Measurements from ENCODE around the gene ERCC4. TPM values are rescaled to one million over a fixed set of nuclear protein-coding genes. Genes with fewer than 3 reads are reported as not detected.
A peak's percentile ranks its signal among the peaks of the same experiment; 100 is the strongest.

ERCC4 gene
- total RNA-seq, 1 experiment from 2014 or later: 6.2 TPM

- in situ Hi-C loops (cut with HindIII; ENCODE audit: low sequenced_read_pairs): no loop called here
- no peak for DNase-seq (ENCODE audit: low spot score)
Observed at GRCh38 chr16:13973321-13974023, 53.5 kb downstream of the ERCC4 start.

GRCh38 chr16:13977177-13977576, 57.2 kb downstream of the ERCC4 start:
- no peak for DNase-seq (ENCODE audit: low spot score)
- in situ Hi-C loops (cut with HindIII; ENCODE audit: low sequenced_read_pairs): no loop called here

GRCh38 chr16:13982451-13982850, 62.5 kb downstream of the ERCC4 start:
- in situ Hi-C loops (cut with HindIII; ENCODE audit: low sequenced_read_pairs): no loop called here
- no peak for DNase-seq (ENCODE audit: low spot score)

DNA sequence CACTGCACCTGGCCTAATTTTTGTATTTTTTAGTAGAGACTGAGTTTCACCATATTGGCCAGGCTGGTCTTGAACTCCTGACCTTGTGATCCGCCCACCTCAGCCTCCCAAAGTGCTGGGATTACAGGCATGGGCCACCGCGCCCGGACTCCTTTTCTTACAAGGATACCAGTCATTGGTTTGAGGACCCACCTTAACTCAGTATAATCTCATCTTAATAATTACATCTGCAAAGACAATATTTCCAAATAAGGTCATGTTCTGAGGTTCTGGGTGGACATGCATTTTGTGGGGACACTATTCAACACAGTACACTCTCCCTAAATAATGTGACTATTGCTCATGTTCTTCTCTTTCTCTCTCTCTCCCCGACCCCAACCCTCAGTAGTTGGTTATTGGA, 63.7 kb downstream of the ERCC4 start:
- in situ Hi-C loops (cut with HindIII; ENCODE audit: low sequenced_read_pairs): no loop called here
- DNase-seq (ENCODE audit: low spot score): no peak

DNA sequence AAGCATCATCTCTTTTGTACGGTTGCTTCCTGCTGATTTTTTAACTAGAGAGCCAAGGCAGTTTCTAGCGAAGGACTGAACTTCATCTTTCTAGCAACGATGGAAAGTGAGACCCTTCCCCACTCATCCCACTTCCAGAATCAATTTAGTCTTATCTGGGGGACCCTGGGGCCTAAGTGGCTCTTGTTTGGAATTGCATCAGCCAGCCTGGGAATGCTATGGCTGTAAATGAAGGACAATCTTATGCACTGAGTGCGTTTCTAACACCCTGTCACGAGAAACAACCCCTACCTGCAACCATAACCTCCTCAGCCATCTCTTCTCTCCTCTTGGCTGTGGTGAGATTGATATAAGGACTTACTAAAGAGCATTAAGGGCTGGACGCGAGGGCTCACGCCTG, 64.8 kb downstream of the ERCC4 start:
- no peak for DNase-seq (ENCODE audit: low spot score)
- in situ Hi-C loops (cut with HindIII; ENCODE audit: low sequenced_read_pairs): no loop called here

DNA sequence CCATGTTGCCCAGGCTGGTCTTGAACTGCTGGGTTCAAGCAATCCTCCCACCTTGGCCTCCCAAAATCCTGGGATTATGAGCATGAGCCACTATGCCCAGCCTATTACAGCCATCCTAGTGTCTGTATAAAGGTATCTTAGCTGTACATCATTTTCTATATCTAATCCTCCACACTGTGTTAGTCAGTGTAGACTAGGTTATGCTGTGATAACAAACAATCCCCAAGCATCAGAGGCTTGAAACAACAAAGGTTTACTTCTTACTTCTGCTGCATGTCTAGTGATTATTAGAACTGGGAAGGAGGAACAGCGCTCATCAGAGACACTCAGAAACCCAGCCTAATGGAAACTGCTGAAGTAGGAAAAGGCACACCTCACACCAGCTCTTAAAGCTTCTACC, 68.1 kb downstream of the ERCC4 start:
- in situ Hi-C loops (cut with HindIII; ENCODE audit: low sequenced_read_pairs): no loop called here
- DNase-seq (ENCODE audit: low spot score): no peak

- no peak for DNase-seq (ENCODE audit: low spot score)
- in situ Hi-C loops (cut with HindIII; ENCODE audit: low sequenced_read_pairs): no loop called here
Observed at GRCh38 chr16:13992322-13992721, 72.4 kb downstream of the ERCC4 start.

DNA sequence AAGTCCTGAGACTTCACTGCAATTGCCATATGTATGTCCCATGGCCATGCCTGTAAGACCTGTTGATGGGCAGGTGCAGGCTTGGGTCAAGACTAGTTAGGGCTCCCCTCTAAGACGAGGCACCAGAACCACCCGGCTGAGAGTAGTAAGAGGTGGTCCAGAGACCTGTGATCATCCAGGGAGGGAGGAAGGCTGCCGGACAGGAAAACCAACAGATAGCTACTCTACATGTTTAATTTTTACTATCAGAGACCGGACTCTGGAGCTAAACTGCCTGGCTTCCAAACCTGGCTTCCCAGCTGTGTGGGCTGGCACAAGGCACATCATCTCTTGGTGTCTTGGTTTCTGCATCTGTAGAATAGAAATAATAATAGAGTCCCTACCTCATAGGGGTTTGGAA, 73.0 kb downstream of the ERCC4 start:
- no peak for DNase-seq (ENCODE audit: low spot score)
- in situ Hi-C loops (cut with HindIII; ENCODE audit: low sequenced_read_pairs): no loop called here

DNA sequence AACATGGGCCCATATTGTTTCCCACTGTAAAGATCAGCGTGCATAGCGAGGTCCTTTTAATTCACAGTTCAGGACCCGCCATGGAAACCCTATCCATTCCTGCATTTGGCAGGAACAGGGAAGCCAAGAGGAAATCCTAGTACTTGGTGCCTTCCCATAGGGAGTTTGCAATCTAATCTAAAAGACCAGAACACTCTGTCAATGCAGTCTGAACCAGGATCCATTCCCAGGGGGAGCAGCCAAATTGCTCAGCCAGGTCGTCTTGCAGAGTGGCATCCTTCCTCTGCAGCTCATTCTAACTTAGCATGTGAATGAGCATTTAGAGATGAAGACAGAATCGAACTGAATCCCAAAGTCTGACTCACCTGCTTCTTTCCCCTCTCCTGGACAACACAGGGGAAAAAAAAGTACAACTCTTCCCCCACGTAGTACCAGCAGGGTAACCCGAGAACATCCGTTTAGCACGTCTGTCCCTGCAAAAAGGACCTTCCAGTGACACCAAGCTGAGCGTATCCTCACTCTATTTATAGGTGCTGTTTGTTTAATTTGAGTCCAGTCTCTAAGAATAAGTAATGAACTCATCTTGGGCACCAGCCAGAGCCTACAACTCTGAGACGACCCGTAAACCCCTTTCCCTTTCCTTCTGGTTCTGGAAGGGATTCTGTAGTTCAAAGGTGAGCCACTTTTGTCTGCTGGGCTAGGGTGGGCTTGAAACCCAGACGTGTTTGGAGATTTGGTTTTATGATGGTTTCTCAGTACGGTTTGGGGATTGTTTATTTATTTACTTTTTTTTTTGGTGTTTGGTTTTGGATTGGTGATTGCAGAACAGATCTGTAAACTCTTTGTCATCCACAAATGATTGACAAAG, 74.5 kb downstream of the ERCC4 start:
- DNase-seq (ENCODE audit: low spot score): no peak
- in situ Hi-C loops (cut with HindIII; ENCODE audit: low sequenced_read_pairs): no loop called here

DNA sequence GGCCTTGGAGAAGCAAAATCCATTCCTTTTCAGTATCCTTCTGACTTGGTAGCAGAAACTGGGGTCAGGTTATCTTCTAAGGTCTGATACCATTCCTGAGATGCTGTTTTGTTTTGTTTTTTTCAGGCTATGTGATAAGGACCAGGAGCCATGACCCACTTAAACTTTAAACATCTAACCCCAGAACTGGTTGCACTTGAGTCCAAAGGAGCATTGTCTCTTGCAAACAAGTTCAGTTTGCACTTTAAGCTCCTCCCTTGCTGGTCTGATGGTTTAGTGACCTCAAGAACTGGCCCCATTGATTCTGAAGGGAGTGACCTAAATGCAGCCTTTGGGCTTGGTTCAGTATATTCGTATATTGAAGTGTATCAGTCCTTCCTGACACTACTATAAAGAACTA, 75.2 kb downstream of the ERCC4 start:
- in situ Hi-C loops (cut with HindIII; ENCODE audit: low sequenced_read_pairs): no loop called here
- DNase-seq (ENCODE audit: low spot score): no peak

DNA sequence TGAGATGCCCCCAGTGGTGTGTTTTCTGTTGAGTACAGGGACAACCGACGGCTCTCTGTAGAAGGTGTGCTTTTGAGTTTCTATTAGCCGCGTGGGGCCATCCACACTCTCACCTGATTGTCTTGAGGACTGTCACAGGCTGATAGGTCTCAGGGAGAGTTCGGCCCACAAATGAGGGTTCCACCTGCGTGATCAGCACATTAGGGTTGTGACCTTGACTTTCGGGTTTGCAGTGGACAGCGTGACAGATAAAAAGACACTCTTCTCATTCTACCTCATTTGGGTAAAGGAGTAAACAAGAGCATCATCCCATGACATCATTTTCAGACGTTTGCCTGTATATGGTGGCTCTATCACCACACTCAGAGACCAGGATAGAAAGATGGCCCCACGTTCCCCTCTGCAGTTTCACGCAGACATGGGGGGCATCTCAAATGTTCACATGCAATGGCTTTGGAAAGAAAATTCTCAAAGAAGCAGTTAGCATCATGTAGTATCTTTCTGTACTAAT, 76.9 kb downstream of the ERCC4 start:
- in situ Hi-C loops (cut with HindIII; ENCODE audit: low sequenced_read_pairs): no loop called here
- DNase-seq (ENCODE audit: low spot score): no peak

- no peak for DNase-seq (ENCODE audit: low spot score)
- in situ Hi-C loops (cut with HindIII; ENCODE audit: low sequenced_read_pairs): no loop called here
Observed at GRCh38 chr16:13997526-13997925, 77.6 kb downstream of the ERCC4 start.

GRCh38 chr16:13997933-13998332, 78.0 kb downstream of the ERCC4 start:
- in situ Hi-C loops (cut with HindIII; ENCODE audit: low sequenced_read_pairs): no loop called here
- no peak for DNase-seq (ENCODE audit: low spot score)

DNA sequence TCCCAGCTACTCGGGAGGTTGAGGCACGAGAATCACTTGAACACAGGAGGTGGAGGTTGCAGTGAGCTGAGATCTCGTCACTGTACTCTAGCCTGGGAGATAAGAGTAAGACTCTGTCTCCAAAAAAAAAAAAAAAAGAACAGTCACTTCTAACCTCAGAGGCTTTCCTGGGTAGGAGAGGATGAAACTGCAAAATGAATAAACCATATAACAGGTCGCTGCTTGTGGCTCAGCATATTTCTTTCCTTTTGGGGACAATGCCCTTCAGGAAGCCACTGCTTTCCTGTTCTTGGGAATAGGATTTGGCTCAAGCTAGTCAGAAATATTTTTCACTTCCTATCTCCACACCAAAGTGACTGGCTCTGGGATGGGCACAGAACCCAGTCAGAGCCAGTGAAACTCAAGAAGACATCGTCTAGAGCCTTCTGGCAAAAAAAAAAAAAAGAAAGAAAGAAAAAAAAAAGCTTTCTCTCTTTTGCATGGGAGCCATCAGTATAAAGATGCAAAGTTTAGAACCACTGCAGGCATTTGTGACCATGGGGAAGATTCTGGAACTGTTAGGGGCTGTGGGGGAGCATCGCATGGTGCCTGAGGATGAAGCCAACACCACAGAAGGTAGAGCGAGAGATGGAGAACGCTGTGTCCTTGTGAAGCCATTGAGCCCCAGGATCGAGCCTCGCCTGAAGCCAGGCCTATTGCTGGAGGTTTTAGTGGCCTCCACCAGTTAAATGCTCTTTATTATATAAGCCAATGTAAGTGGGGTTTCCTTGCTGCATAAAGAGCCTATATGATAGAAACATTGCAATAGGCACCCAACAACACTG, 79.3 kb downstream of the ERCC4 start:
- in situ Hi-C loops (cut with HindIII; ENCODE audit: low sequenced_read_pairs): no loop called here
- DNase-seq (ENCODE audit: low spot score): no peak

- no peak for DNase-seq (ENCODE audit: low spot score)
- in situ Hi-C loops (cut with HindIII; ENCODE audit: low sequenced_read_pairs): no loop called here
Observed at GRCh38 chr16:13999895-14000425, 80.0 kb downstream of the ERCC4 start.

DNA sequence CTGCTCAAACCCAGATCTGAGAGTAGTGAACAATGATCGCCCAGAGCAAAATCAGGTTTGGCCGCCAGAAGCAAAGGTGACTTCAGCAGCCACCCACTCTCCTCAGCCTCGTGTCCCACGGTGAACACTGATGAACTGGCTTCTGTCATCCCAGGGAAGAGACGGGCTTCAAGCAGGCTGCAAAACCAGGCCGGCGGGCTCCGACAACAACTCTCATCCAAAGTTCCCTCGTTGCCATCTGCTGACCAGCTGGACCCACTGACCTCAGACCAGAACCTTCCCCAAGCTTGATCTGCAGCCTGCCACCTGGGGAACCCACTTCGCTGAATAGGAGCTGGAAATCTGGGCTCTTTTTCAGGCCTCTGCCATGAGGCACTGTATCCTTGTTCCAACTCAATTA, 81.6 kb downstream of the ERCC4 start:
- peak; percentile 80 for DNase-seq (ENCODE audit: low spot score)
- in situ Hi-C loops (cut with HindIII; ENCODE audit: low sequenced_read_pairs): no loop called here
